ENCODE data around the gene SLC52A1. TPM values are rescaled to one million over a fixed set of nuclear protein-coding genes. Genes with fewer than 3 reads are reported as not detected.
"Not testable (repeated sequence)": the region's sequence is repeated elsewhere in the genome, so short reads cannot be mapped to it uniquely, and the experiment has no call there.

The SLC52A1 gene
- not detected in 2 replicates for total RNA-seq (2014; rRNA removed; shearing (Covaris generic))

DNA sequence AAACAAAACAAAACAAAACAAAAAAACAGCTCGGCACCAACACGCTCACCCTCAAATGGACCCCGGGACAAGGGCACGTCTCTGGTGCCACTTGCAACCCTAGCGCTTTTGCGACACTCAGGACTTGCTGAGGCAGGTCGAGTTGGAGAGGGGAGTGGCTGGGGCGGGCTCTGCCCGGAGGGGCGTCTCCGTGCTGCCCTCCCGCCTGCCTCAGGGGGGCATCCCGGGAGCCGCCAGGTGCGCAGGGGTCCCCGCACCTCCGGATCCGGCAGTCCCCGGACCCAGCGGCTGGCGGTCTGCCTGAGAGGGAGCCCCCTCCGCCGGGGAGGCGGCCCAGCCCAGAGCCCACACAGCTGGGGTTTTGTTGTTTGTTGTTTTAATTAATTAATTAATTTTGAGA, at the start of gene SLC52A1:
Gene SLC52A1, minus strand, starts transcription at position 112 of the 400 bp plus-strand sequence. CDS start 820 bp downstream, outside the sequence.
- Histone ChIP-seq H3K4me3 (no peak within 1 kb of the TSS), H3K9me3 (replicated peaks) (no peaks in the 10 kb centered on the region), H3K27me3 (no peaks in the 10 kb centered on the region), H3K4me1 (no peaks in the 10 kb centered on the region), H3K27ac (no peak within 1 kb of the TSS), H3K36me3 (no peaks in the 10 kb centered on the region)
- DNase-seq: no peak

DNA sequence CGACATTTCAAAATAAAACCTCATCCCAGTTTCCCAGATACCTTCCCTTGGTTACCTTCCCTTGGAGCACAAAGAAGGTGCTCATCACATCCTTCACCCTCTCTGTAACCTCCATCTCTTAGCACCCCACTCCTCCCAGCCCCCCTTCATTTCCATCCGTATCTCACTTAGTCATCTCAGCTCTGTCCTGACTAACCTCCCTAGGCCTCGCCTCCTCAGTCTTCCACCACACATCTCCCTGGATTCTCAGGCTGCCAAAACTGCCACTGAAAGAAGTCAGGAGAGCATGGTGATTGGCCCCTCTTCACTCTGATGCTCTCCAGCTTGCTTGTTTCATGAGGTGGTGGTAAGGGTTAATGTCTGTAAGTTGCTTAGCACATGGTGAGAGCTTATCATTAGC, 45.4 kb upstream of the SLC52A1 start:
- Histone ChIP-seq H3K4me1 (no peaks in the 10 kb centered on the region), H3K9me3 (replicated peaks) (no peaks in the 10 kb centered on the region), H3K4me3 (no peak overlapping the region), H3K27me3 (no peaks in the 10 kb centered on the region), H3K36me3 (no peaks in the 10 kb centered on the region), H3K27ac (no peak overlapping the region)
- DNase-seq: no peak

DNA sequence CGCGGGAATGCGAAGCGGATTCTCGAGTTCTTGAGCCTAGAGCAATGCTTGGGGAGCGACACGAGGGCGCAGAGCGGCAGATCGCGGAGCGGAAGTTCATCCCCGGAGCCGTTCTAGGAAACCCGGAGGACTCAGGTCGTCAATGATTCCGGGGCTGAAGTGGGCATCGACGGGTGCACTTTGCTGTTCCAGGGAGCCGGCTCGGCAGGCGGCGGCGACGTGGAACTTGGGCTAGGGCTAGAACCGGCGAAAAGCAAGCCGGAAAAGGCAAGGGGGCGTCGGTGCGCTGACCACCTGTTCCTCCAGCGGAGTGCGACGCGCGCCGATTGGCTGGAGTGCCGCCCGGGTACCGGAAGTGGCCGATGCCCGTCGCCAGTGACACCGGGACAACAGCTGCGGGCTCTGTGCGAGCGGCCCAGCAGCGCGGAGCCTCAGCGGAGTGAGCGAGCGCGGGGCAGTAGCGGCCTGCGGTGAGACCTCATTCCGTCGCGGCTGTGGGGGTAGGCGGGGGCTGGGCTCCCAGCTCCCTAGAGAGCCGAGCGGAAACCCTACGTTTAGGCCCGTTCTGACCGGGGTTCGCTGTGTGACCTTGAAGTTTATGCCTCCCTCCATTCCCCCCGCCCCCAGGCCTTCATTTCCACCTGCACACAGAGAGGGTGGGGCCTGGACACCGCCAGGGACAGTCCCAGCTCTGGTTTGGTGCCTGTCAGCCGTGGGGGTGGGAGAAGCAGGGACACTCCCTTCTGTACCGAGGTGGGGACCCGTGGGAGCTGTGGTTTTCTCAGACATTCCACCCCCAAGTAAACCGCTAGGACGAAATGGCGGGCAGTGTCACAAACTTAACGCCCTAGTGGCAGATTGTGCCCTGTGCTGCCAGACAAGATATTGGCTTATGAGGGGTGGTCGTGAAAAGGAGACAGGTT, 43.1 kb upstream of the SLC52A1 start, which contains the start of gene ZFP3:
Gene ZFP3, plus strand, starts transcription at position 362 of the 923 bp plus-strand sequence. CDS start 13,038 bp downstream, outside the sequence.
- peak; percentile 84 to 85 for DNase-seq
- Histone ChIP-seq H3K36me3 (no peaks in the 10 kb centered on the region), H3K27ac (peak within 1 kb of the TSS; percentile 70), H3K9me3 (replicated peaks) (no peaks in the 10 kb centered on the region), H3K4me3 (peak within 1 kb of the TSS; percentile 60), H3K27me3 (no peaks in the 10 kb centered on the region), H3K4me1 (no peaks in the 10 kb centered on the region)

DNA sequence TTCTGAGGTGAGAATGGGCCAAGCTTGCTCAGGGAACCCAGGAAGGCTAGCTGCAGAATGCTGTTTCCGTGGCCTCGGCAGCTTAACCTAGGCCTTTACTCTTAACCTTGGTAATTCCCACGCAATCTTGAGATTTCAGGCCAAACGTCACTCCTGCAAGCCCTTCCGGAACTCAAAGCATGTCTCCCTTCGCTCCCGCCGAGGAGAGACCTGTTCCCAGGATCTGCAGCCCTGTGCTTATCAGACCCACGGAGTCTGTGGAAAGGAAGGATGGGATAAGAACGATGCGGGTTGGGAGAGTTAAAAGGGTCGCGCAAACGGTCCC, 42.5 kb upstream of the SLC52A1 start:
- H3K4me3 ChIP-seq: peak overlapping the region; percentile 60
- peak overlapping the region; percentile 70 for H3K27ac ChIP-seq
- H3K27me3 ChIP-seq: no peaks in the 10 kb centered on the region
- H3K9me3 ChIP-seq (replicated peaks): no peaks in the 10 kb centered on the region
- DNase-seq: no peak
- H3K4me1 ChIP-seq: no peaks in the 10 kb centered on the region
- H3K36me3 ChIP-seq: no peaks in the 10 kb centered on the region

DNA sequence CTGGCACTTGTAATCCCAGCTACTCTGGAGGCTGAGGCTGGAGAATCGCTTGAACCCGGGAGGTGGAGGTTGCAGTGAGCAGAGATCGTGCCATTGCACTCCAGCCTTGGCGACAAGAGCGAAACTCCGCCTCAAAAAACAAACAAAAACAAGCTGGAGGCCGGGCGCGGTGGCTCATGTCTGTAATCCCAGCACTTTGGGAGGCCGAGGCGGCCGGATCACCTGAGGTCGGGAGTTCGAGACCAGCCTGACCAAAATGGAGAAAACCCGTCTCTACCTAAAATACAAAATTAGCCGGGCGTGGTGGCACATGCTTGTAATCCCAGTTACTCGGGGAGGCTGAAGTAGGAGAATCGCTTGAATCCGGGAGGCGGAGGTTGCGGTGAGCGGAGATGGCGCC, 42.0 kb upstream of the SLC52A1 start:
- not testable (repeated sequence) for H3K4me1 ChIP-seq; H3K9me3 ChIP-seq (replicated peaks); H3K27me3 ChIP-seq; H3K27ac ChIP-seq; H3K4me3 ChIP-seq; DNase-seq; H3K36me3 ChIP-seq

DNA sequence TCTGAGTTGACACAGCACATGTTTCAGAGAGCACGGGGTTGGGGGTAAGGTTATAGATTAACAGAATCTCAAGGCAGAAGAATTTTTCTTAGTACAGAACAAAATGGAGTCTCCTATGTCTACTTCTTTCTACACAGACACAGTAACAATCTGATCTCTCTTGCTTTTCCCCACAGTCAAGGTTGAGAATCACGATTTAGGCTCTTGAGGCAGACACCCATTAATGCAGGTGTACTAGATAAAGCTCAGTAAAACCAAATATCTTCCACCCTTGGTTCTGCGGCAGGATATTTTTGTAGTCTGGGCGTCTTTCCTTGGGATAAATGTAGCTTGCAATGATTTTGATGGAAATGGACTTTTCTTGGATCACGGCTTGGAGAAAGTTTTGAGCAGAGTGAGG, 40.2 kb upstream of the SLC52A1 start:
- H3K36me3 ChIP-seq; H3K4me3 ChIP-seq; DNase-seq; H3K27me3 ChIP-seq; H3K27ac ChIP-seq; H3K9me3 ChIP-seq (replicated peaks); H3K4me1 ChIP-seq: not testable (repeated sequence)

DNA sequence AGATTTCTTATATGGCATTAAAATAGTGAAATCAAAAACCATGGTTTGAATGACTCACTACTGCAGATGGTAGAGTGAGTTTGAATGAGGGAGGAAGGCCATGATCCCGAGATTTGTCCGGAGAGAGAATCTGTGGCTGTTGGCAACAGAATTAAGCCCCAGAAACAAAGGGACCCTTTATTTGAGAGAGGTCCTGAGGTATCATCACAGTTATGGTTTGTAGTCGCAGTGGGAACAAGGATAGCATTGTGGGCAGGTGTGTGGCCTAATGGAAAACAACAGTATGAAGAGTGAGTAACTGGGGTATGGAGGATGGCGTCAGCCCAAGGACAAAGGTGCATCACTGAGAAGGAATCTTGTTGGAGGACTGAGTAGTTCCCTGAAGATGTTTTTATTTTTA, 34.5 kb upstream of the SLC52A1 start:
- Histone ChIP-seq H3K36me3 (no peaks in the 10 kb centered on the region), H3K4me1 (no peaks in the 10 kb centered on the region), H3K9me3 (replicated peaks) (no peaks in the 10 kb centered on the region), H3K27ac (no peak overlapping the region), H3K4me3 (no peak overlapping the region), H3K27me3 (no peaks in the 10 kb centered on the region)
- peak; percentile 4 to 39 for DNase-seq

DNA sequence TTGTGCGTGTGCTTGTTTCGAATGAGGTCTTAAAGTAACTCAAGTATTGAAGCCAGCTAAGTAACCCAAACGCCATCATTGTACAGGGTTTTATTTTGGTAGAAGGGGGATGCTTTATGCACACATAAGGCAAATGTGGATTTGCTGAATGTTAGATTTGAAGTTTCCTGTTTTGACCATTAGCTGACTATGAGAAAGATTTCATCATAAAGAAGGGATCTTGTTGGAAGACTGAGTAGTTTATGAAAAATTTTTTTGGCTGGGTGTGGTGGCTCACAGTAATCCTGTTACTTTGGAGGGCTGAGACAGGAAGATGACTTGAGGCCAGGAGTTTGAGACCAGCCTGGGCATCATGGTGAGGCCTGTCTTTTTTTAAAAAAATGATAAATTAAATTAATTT, 33.0 kb upstream of the SLC52A1 start:
- no peak for DNase-seq
- H3K4me3 ChIP-seq: no peak overlapping the region
- no peaks in the 10 kb centered on the region for H3K36me3 ChIP-seq
- no peaks in the 10 kb centered on the region for H3K9me3 ChIP-seq (replicated peaks)
- H3K4me1 ChIP-seq: no peaks in the 10 kb centered on the region
- H3K27me3 ChIP-seq: no peaks in the 10 kb centered on the region
- H3K27ac ChIP-seq: no peak overlapping the region

DNA sequence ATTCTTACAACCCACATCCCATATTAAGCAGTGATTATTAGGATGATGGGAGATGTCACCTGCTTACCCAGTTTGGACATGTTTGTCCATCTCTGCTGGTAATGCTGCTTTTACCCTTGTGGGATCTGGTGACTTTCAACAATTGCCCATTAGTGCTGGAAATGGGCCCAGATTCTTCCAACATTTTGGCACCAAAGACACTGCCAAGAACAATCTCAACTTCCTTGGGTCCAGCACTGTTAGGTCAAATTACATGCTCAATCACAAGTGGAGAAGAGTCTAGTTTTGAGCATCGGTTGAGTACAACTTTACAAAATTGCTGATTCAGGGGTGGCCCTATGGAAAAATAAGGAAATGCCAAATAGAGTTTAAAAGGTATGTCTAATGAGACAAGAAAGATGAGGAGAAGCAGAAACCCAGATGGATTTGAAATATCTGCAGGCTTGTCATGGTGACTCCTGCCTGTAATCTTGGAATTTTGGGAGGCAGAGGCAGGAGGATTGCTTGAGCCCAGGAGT, 30.1 kb upstream of the SLC52A1 start:
- H3K9me3 ChIP-seq (replicated peaks): no peaks in the 10 kb centered on the region
- H3K4me3 ChIP-seq: no peak overlapping the region
- no peaks in the 10 kb centered on the region for H3K27me3 ChIP-seq
- no peaks in the 10 kb centered on the region for H3K36me3 ChIP-seq
- no peak overlapping the region for H3K27ac ChIP-seq
- no peaks in the 10 kb centered on the region for H3K4me1 ChIP-seq
- no peak for DNase-seq

DNA sequence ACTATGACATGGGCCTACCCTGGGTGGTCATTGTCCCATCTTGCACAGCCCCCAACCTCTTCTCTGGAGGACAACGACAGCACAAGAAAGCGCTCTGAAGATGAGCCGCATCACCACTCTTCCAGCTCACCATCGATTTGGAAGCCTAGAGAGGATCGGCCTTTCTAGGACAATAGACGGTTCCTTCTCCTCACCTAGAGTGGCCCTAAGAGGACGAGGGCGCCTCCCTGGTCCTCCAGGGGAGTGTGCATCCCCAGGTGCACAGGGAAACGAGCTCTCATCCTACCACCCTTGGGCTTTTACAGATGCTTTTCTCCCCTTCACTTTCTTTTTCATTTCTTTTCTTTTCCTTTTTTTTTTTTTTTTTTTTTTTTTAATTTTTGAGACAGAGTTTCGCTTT, 20.3 kb upstream of the SLC52A1 start:
- no peak overlapping the region for H3K4me3 ChIP-seq
- no peaks in the 10 kb centered on the region for H3K36me3 ChIP-seq
- H3K9me3 ChIP-seq (replicated peaks): no peaks in the 10 kb centered on the region
- H3K4me1 ChIP-seq: no peaks in the 10 kb centered on the region
- H3K27me3 ChIP-seq: no peaks in the 10 kb centered on the region
- DNase-seq: no peak
- no peak overlapping the region for H3K27ac ChIP-seq

DNA sequence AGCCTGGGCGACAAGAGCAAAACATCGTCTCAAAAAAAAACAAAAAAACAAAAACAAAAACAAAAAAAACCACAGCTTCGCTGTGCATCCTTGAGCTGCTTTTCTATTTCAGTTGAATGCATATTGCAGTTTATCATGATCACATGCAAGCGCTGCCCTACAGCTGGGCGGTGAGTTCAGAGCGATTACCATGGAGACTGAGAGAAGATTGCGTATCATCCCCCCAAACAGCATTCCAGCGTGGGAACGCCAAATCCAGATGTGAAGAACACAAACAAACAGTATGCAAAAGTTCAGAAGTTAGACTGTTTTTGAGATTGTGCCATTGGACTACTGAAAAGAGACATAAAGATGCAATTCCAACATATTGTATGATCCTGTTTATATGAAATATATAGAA, 15.1 kb upstream of the SLC52A1 start:
- Histone ChIP-seq H3K4me1 (no peaks in the 10 kb centered on the region), H3K4me3 (no peak overlapping the region), H3K27ac (no peak overlapping the region), H3K27me3 (no peaks in the 10 kb centered on the region), H3K36me3 (no peaks in the 10 kb centered on the region), H3K9me3 (replicated peaks) (no peaks in the 10 kb centered on the region)
- DNase-seq: no peak

DNA sequence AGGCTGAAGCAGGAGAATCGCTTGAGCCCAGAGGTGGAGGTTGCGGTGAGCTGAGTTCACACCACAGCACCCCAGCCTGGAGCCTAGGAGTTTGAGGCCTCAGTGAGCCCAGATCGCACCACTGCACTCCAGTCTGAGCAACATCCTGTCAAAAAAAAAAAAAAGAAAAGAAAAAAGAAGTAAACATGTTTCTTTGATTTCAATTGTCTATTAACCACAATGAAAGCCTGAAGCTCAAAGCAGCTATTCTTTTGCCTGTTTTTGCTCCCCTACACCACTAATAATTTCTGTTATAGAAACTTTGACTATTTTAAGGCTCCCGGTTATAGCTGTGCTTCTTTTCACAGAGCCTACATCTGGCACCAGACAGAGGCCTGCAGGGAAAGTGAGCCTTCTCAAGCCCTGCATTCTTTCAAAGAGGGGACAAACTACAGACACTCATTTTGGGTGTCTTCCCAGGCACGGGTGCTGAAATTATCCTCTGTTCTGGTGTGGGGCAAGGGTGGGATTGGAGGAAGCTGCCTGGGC, 14.2 kb upstream of the SLC52A1 start:
- H3K27ac ChIP-seq: no peak overlapping the region
- no peak overlapping the region for H3K4me3 ChIP-seq
- H3K4me1 ChIP-seq: no peaks in the 10 kb centered on the region
- no peaks in the 10 kb centered on the region for H3K36me3 ChIP-seq
- DNase-seq: no peak
- no peaks in the 10 kb centered on the region for H3K27me3 ChIP-seq
- no peaks in the 10 kb centered on the region for H3K9me3 ChIP-seq (replicated peaks)

DNA sequence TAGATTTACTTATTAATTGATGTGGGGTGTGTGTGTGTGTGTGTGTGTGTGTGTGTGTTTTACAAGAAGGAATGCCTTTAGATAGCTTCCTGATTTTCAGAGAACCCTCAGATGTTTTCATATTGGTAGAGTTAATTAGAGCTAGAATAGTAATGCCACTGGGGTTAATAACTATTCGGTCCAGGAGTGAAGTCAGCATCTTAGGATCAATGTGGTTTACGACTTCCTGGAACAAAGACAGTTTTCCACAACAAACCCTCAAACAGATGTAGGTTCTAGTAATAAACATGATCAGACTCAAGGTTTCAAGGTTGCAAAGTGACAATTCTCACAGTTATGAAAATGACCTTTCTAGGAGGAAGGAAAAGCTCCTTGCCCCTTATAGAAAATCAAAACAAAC, 12.2 kb upstream of the SLC52A1 start:
- no peaks in the 10 kb centered on the region for H3K36me3 ChIP-seq
- H3K27me3 ChIP-seq: no peaks in the 10 kb centered on the region
- DNase-seq: no peak
- no peaks in the 10 kb centered on the region for H3K9me3 ChIP-seq (replicated peaks)
- no peaks in the 10 kb centered on the region for H3K4me1 ChIP-seq
- no peak overlapping the region for H3K27ac ChIP-seq
- H3K4me3 ChIP-seq: no peak overlapping the region

DNA sequence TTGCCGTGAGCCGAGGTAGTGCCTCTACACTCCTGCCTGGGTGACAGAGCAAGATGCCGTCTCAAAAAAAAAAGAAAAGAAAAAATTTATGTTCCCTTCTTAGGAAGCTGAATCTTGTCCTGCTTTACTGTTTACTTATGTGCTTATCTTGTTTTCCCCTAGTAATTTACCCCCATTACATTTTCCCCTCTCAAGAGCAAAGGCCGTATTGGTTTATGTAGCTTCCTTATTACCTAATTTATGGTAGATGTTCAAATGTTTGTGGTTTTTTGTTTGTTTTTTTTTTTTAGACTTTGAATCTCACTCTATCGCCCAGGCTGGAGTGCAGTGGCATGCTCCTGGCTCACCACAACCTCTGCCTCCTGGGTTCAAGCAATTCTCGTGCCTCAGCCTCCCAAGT, 10.3 kb upstream of the SLC52A1 start:
- Histone ChIP-seq H3K27ac (no peak overlapping the region), H3K36me3 (no peaks in the 10 kb centered on the region), H3K4me1 (no peaks in the 10 kb centered on the region), H3K27me3 (no peaks in the 10 kb centered on the region), H3K9me3 (replicated peaks) (no peaks in the 10 kb centered on the region), H3K4me3 (no peak overlapping the region)
- no peak for DNase-seq

DNA sequence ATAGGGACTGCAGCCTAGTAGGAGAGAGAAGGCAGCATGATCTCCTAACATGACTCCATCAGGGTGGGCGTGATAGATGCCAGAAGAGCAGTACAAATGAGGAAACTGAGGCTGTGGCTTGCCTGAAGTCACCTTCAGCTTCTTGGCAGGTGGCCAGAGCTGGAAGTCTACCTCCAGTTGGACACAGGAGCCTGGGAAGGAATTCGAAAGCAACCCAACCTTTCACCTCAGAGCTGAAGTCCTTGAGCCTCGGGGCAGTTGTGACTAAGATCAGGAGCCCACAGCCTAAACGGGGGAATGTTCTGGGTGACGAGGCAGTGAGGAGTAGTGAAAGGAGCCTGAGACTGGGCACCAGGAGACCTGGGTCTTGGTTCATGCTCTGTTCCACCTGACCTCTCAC, 9.4 kb upstream of the SLC52A1 start:
- no peak for DNase-seq
- no peaks in the 10 kb centered on the region for H3K4me1 ChIP-seq
- H3K9me3 ChIP-seq (replicated peaks): no peaks in the 10 kb centered on the region
- H3K27me3 ChIP-seq: no peaks in the 10 kb centered on the region
- H3K4me3 ChIP-seq: no peak overlapping the region
- H3K36me3 ChIP-seq: no peaks in the 10 kb centered on the region
- H3K27ac ChIP-seq: no peak overlapping the region
